Ishikawa (cell line): Measurements from ENCODE around the gene MAML1.

Experiments
- CEBPB ChIP-seq: IDR thresholded peaks from 2 replicates; pipeline ENCODE4 v1.6.1; 2012
- EGR1 ChIP-seq: IDR thresholded peaks from 2 replicates; pipeline ENCODE4 v1.6.1; 2012
- EP300 ChIP-seq: IDR thresholded peaks from 2 replicates; pipeline ENCODE4 v1.6.1; 2012; ENCODE audit warnings: borderline replicate concordance
- FOXM1 ChIP-seq: IDR thresholded peaks from 2 replicates; pipeline ENCODE4 v1.6.1; 2012; ENCODE audit warnings: low read depth, borderline replicate concordance
- MAX ChIP-seq: IDR thresholded peaks from 2 replicates; pipeline ENCODE4 v1.6.1; 2012
- NFIC ChIP-seq: IDR thresholded peaks from 2 replicates; pipeline ENCODE4 v1.6.1; 2012
- RAD21 ChIP-seq: IDR thresholded peaks from 2 replicates; pipeline ENCODE4 v1.6.1; 2012; ENCODE audit warnings: low read depth
- REST ChIP-seq: IDR thresholded peaks from 2 replicates; pipeline ENCODE4 v1.6.1; 2012; ENCODE audit warnings: low read depth, mild to moderate bottlenecking
- TAF1 ChIP-seq: IDR thresholded peaks from 2 replicates; pipeline ENCODE4 v1.6.1; 2012; ENCODE audit warnings: low read depth, mild to moderate bottlenecking
- ZBTB7A ChIP-seq: IDR thresholded peaks from 2 replicates; pipeline ENCODE4 v1.6.1; 2012; ENCODE audit warnings: low read depth

- TF ChIP-seq REST (no peak), CEBPB (no peak), NFIC (no peak), EP300 (no peak), RAD21 (no peak), EGR1 (no peak), FOXM1 (no peak), TAF1 (no peak), MAX (no peak), ZBTB7A (no peak)
Measured at GRCh38 chr5:179798144-179798770, 65.6 kb downstream of the MAML1 start.
